GM10266 (cell line): ENCODE measurements around the gene ZNF385A.

Experiments
- DNase-seq: peaks from one replicate; pipeline ENCODE4 v3.0.0; 2012; ENCODE audit errors: extremely low spot score
- TF ChIP-seq, protein P1 (sequence below): IDR thresholded peaks from 2 replicates; pipeline ENCODE4 v1.5.1; 2012; ENCODE audit warnings: mild to moderate bottlenecking, low read depth; ENCODE audit not compliant: control insufficient read depth, insufficient read depth; ENCODE audit errors: missing control alignments

ZNF385A gene

DNA sequence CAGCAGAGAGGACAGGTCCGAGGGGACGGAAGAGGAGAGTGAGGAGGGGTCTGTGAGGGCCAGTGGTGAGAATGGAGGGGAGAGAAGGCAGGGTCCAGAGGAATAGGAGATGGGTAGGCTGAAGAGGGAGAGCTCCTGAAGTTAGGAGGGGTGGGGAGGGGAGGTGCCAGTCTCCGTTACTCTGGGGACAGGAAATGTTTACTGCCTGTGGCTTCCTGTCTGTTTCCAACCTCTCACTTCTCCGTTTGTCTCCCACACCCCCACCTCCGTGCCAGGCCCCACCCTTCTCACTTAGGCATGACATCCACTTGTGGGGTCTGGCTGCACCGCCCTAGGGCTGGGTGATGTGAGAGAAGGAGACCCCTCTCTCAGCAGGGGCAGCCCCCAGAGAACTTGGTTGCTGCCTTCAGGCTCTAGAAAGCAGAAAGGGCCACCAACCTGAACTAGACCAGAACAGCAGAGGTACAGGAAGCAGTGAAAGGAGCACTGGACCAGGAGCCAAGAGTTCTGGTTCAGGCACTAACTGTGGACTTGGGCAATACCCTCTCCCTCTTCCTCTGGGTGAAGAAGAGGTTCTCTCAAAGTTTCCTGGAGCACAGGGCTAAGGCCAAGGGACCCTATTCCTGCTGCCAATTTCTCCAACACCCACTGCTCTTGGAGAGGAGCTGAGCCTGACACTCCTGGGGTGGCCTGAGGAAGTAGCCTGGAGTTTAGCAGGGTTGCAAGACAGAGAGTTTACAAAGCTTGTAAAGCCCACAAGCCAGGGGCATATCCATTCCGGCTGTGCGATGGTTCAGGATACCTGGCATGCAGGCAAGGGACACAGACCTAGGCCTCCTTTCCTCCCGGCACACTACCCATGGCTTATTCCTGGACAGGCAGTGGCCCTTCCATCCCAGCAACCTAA lies 29.0 kb upstream of the ZNF385A start:
- peak; percentile 65 for DNase-seq
- TF ChIP-seq, protein P1, sequence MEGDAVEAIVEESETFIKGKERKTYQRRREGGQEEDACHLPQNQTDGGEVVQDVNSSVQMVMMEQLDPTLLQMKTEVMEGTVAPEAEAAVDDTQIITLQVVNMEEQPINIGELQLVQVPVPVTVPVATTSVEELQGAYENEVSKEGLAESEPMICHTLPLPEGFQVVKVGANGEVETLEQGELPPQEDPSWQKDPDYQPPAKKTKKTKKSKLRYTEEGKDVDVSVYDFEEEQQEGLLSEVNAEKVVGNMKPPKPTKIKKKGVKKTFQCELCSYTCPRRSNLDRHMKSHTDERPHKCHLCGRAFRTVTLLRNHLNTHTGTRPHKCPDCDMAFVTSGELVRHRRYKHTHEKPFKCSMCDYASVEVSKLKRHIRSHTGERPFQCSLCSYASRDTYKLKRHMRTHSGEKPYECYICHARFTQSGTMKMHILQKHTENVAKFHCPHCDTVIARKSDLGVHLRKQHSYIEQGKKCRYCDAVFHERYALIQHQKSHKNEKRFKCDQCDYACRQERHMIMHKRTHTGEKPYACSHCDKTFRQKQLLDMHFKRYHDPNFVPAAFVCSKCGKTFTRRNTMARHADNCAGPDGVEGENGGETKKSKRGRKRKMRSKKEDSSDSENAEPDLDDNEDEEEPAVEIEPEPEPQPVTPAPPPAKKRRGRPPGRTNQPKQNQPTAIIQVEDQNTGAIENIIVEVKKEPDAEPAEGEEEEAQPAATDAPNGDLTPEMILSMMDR = no peak

GRCh38 chr12:54412786-54413185 lies 28.3 kb upstream of the ZNF385A start:
- TF ChIP-seq, protein P1 = no peak
- no peak for DNase-seq

GRCh38 chr12:54412348-54412747 lies 27.8 kb upstream of the ZNF385A start:
- TF ChIP-seq, protein P1 = no peak
- no peak for DNase-seq

DNA sequence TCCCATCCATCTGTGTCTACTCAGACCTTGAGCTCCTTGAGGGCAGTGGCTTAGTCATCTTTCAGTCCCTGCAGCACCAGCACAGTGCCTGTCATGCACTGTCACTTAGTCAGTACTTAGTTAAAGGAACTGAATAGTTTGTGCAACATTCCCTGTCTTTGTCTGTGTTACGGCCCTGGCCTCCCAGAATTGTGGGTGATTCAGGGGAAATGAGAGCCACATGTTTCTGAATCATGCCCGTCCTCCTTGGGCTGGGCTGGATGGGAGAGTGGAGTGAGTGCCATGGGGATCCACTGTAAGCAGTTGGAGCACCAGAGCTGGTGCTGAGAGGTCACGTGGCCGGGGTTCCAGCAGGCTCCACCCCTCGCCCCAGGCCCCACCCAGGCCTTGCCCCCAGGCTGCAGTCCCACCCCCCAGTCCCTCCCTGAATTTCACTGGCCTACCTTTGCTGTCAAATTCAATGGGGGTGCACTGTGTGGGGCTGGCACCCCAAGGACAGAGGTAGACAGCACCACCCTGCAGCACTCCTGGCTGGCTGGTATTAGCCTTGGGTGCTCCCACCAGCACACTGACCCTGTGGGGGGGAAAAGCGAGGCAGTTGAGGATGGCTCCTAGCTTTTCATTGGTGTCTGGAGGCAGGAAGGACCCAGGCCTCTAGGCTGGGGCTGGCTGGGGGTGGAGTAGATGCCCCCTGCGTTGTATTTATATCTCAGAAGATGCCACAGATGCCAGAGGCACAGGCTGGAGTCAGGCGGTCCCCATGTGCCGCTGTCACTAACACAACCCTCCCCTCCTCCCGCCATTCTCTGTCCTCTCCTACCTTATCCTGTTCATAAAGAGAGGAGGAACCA lies 27.1 kb upstream of the ZNF385A start:
- DNase-seq = no peak
- TF ChIP-seq, protein P1 = no peak

DNA sequence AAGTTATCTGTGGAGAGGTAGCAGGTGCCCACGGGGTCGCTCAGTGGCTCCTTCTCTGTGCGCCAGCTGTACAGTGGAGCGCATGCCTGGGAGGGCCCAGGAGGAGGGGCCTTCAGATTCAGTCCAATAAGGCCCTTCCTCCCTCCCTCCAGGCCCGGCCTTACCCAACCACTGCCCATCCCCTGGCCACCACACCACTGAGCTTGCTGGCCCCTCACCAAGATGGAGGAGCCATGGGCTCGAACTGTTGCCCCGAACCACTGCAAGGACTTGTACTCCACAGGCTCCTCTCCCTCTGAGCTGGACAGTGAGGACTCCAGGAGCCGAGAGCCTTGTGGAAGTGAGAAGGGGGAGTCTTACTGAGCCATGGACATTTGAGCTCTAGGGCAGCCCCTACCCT lies 24.7 kb upstream of the ZNF385A start:
- TF ChIP-seq, protein P1 = no peak
- no peak for DNase-seq

GRCh38 chr12:54407183-54407905 lies 22.8 kb upstream of the ZNF385A start:
- no peak for DNase-seq
- TF ChIP-seq, protein P1 = no peak
